Natural killer cell (primary cell): ENCODE results near the gene PRDM1. TPM values are rescaled to one million over a fixed set of nuclear protein-coding genes. Genes with fewer than 3 reads are reported as not detected.

Experiments used
- ATAC-seq, 3 donors: fragments of 150-1000 bp in 2 of 3; fragments of 200-7000 bp in 1 of 3; cut with Tn5 transposase; 1 replicate in 1 of 3; 2 replicates in 2 of 3; pipeline ENCODE4 v1.10.0; 2021; ENCODE audit warnings: mild to moderate bottlenecking in 2 of 3, moderate library complexity in 2 of 3
- DNase-seq, 2 donors: peaks; one replicate each; pipeline versions ENCODE4 v3.0.0 to v3.0.0-alpha.2; 2013 to 2021; ENCODE audit warnings: mixed read lengths in 1 of 2
- H3K27ac ChIP-seq: one replicate; pipeline ENCODE4 v1.5.1; 2013; ENCODE audit warnings: mild to moderate bottlenecking, low read length
- H3K27me3 ChIP-seq: one replicate; pipeline ENCODE4 v1.6.1; 2013; ENCODE audit warnings: low read length; ENCODE audit not compliant: control insufficient read depth, insufficient read depth
- H3K36me3 ChIP-seq: one replicate; pipeline ENCODE4 v1.6.1; 2013; ENCODE audit warnings: low read length; ENCODE audit not compliant: control insufficient read depth, insufficient read depth
- H3K4me1 ChIP-seq: one replicate; pipeline ENCODE4 v1.6.1; 2013; ENCODE audit warnings: low read length; ENCODE audit not compliant: control insufficient read depth, insufficient read depth
- H3K4me3 ChIP-seq: one replicate; pipeline ENCODE4 v1.5.1; 2013; ENCODE audit warnings: low read length
- H3K9me3 ChIP-seq: one replicate; pipeline ENCODE4 v1.6.1; 2013; ENCODE audit warnings: low read length; ENCODE audit not compliant: control insufficient read depth, insufficient read depth
- H3K27ac Mint-ChIP-seq, 2 donors: one replicate each; pipeline ENCODE4 v1.8.0; 2022; ENCODE audit warnings: mild to moderate bottlenecking in 2 of 2, mixed read lengths in 2 of 2, moderate library complexity in 1 of 2
- H3K27me3 Mint-ChIP-seq, 2 donors: one replicate each; pipeline ENCODE4 v1.8.0; 2022; ENCODE audit warnings: low read depth in 2 of 2, mixed read lengths in 2 of 2
- H3K36me3 Mint-ChIP-seq: one replicate; pipeline ENCODE4 v1.8.0; 2022; ENCODE audit warnings: mixed read lengths
- H3K4me1 Mint-ChIP-seq, 2 donors: one replicate each; pipeline ENCODE4 v1.8.0; 2022; ENCODE audit warnings: mixed read lengths in 2 of 2
- H3K4me3 Mint-ChIP-seq: one replicate; pipeline ENCODE4 v1.8.0; 2022; ENCODE audit warnings: mild to moderate bottlenecking, moderate library complexity, mixed read lengths
- H3K9me3 Mint-ChIP-seq, 2 donors: one replicate each; pipeline ENCODE4 v1.8.0; 2022; ENCODE audit warnings: mixed read lengths in 2 of 2
- WGBS: methylation state at CpG from one replicate; pipeline ENCODE4 v1.1.7; 2013; ENCODE audit warnings: missing lambda C conversion rate; ENCODE audit not compliant: insufficient coverage; 5-methylcytosine and 5-hydroxymethylcytosine counted together
- intact Hi-C: fragments of 100-400 bp; cut with micrococcal nuclease; formaldehyde crosslinking; loops from one replicate; pipeline ENCODE4 v1.14.2; 2022
- total RNA-seq, 4 donors: library from RNA; stranded (reverse); fragments of 120-200 nt in 1 of 4; gene quantifications; one replicate each; pipeline versions ENCODE4 v1.2.3 to v1.2.4, GENCODE V29; 2013 to 2022
- TF ChIP-seq, protein P1 (sequence below): fragments of 200-600 bp; IDR thresholded peaks from one replicate; pipeline ENCODE4 v1.8.0; 2022; ENCODE audit warnings: antibody characterized with exemption

Gene PRDM1
- total RNA-seq, 3 donors from 2014 or later (not counting 1 experiment from before 2014, with no cell fraction given), result 165 to 180 (median 177) TPM

DNA sequence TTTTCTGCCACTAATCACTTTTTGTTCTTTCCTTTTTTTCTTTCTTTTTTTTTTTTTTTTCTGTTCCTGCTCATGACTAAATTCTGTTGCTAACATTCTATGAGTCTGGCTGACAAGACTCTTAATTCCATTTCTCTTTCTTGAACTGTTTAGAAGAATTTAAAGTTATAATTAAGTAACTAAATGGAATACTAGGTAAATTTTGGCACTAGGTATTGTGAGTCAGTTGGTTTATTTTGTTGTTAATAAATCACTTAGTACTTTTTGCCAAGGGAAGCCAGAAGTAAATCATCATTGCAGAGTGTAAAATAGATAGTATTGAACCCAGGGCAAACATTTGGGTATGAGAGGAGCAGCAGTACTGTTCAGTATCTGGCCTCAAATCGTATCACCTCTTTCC, 42.0 kb upstream of the PRDM1 start:
- ATAC-seq (no peak), DNase-seq (no peak)
- Mint-ChIP-seq H3K9me3 (no peaks in the 10 kb centered on the region), H3K4me1 (no peaks in the 10 kb centered on the region), H3K27me3 (peaks cover 6 to 18% of the 10 kb centered on the region in 2 donors), H3K27ac (no peak overlapping the region), H3K4me3 (no peak overlapping the region), H3K36me3 (no peaks in the 10 kb centered on the region)
- WGBS, result 93% methylated on average over 1 of the region's 1 CpG
- Histone ChIP-seq H3K27me3 (no peaks in the 10 kb centered on the region), H3K4me3 (no peak overlapping the region), H3K27ac (no peak overlapping the region), H3K36me3 (no peaks in the 10 kb centered on the region), H3K4me1 (no peaks in the 10 kb centered on the region), H3K9me3 (no peaks in the 10 kb centered on the region)
- intact Hi-C loops, result no loop called here
- TF ChIP-seq, protein P1, sequence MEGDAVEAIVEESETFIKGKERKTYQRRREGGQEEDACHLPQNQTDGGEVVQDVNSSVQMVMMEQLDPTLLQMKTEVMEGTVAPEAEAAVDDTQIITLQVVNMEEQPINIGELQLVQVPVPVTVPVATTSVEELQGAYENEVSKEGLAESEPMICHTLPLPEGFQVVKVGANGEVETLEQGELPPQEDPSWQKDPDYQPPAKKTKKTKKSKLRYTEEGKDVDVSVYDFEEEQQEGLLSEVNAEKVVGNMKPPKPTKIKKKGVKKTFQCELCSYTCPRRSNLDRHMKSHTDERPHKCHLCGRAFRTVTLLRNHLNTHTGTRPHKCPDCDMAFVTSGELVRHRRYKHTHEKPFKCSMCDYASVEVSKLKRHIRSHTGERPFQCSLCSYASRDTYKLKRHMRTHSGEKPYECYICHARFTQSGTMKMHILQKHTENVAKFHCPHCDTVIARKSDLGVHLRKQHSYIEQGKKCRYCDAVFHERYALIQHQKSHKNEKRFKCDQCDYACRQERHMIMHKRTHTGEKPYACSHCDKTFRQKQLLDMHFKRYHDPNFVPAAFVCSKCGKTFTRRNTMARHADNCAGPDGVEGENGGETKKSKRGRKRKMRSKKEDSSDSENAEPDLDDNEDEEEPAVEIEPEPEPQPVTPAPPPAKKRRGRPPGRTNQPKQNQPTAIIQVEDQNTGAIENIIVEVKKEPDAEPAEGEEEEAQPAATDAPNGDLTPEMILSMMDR, result no peak

GRCh38 chr6:106045077-106045476, 41.1 kb upstream of the PRDM1 start:
- WGBS, result 100% methylated on average over 1 of the region's 2 CpGs
- Histone ChIP-seq H3K4me3 (no peak overlapping the region), H3K36me3 (no peaks in the 10 kb centered on the region), H3K27me3 (no peaks in the 10 kb centered on the region), H3K4me1 (no peaks in the 10 kb centered on the region), H3K9me3 (no peaks in the 10 kb centered on the region), H3K27ac (no peak overlapping the region)
- no peaks in the 10 kb centered on the region for H3K9me3 Mint-ChIP-seq
- peaks cover 8 to 18% of the 10 kb centered on the region in 2 donors for H3K27me3 Mint-ChIP-seq
- no peaks in the 10 kb centered on the region for H3K4me1 Mint-ChIP-seq
- ATAC-seq (no peak), DNase-seq (no peak)
- H3K36me3 Mint-ChIP-seq, result no peaks in the 10 kb centered on the region
- H3K27ac Mint-ChIP-seq, result no peak overlapping the region
- TF ChIP-seq, protein P1, result no peak
- intact Hi-C loops, result no loop called here
- no peak overlapping the region for H3K4me3 Mint-ChIP-seq

DNA sequence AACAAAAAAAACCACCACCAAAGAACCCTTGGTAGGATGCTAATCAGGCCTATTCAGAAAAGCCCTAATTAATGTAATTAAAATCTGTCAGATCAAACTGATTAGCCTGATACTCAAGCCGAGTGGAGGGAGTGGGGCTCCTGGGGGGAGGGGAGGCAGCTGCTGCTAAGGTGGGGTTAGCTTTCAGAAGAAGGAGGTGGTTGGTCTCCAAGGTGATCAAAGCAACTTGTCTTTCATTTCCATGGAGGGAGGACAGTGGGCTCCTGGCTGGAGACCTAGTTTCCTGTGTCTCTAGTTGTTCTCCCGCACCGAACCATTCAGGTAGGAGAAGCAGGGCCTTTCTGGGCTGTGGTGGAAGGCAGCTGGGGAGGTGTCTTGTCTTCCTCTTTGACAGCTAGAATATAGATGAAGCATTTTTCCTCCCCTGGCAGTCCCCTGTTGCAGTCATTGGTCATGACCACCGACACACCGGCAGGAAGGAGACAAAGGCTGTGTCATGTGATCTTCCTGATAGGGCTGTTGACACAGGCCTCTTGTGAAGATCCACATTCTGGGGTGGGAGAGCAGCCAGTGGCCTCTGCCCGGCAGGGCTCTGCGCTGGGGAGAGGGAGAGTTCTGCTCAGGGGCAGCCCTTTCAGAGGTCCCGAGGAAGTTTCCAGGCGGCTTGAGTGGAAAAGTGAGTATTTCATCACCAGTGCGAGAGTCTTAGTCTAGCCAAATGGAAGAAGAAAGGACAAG, 39.9 kb upstream of the PRDM1 start:
- DNase-seq (no peak), ATAC-seq (no peak)
- peaks cover 11 to 18% of the 10 kb centered on the region in 2 donors for H3K27me3 Mint-ChIP-seq
- intact Hi-C loops, result no loop called here
- Histone ChIP-seq H3K9me3 (no peaks in the 10 kb centered on the region), H3K27ac (no peak overlapping the region), H3K4me3 (no peak overlapping the region), H3K4me1 (no peaks in the 10 kb centered on the region), H3K36me3 (no peaks in the 10 kb centered on the region), H3K27me3 (no peaks in the 10 kb centered on the region)
- TF ChIP-seq, protein P1, result no peak
- no peak overlapping the region for H3K27ac Mint-ChIP-seq
- no peak overlapping the region for H3K4me3 Mint-ChIP-seq
- H3K4me1 Mint-ChIP-seq, result no peaks in the 10 kb centered on the region
- no peaks in the 10 kb centered on the region for H3K9me3 Mint-ChIP-seq
- 94% methylated on average over 10 of the region's 10 CpGs for WGBS
- H3K36me3 Mint-ChIP-seq, result no peaks in the 10 kb centered on the region

GRCh38 chr6:106046854-106047200, 39.3 kb upstream of the PRDM1 start:
- H3K4me3 Mint-ChIP-seq, result no peak overlapping the region
- H3K9me3 Mint-ChIP-seq, result no peaks in the 10 kb centered on the region
- no peaks in the 10 kb centered on the region for H3K4me1 Mint-ChIP-seq
- Histone ChIP-seq H3K4me1 (no peaks in the 10 kb centered on the region), H3K27me3 (no peaks in the 10 kb centered on the region), H3K36me3 (no peaks in the 10 kb centered on the region), H3K27ac (no peak overlapping the region), H3K9me3 (no peaks in the 10 kb centered on the region), H3K4me3 (no peak overlapping the region)
- intact Hi-C loops, result no loop called here
- ATAC-seq (no peak), DNase-seq (no peak)
- TF ChIP-seq, protein P1, result no peak
- H3K27ac Mint-ChIP-seq, result no peak overlapping the region
- H3K36me3 Mint-ChIP-seq, result no peaks in the 10 kb centered on the region
- WGBS, result no CpG with 5 or more reads among the region's 1 CpG
- H3K27me3 Mint-ChIP-seq, result peaks cover 15 to 18% of the 10 kb centered on the region in 2 donors
